HTERT RPE-1 (cell line): ENCODE measurements around the gene ABCC4.

Source experiments
- in situ Hi-C: fragments of 300-500 bp; cut with MboI; formaldehyde crosslinking; loops from 4 replicates; pipeline ENCODE4 v1.14.3; 2020; ENCODE audit warnings: low sequenced_read_pairs

ABCC4 gene

GRCh38 chr13:95007322-95007721 lies 293.9 kb downstream of the ABCC4 start:
- in situ Hi-C loops: no loop called here

- in situ Hi-C loops: no loop called here
These were observed 296.0 kb downstream of the ABCC4 start for GRCh38 chr13:95005300-95005699.

GRCh38 chr13:95003019-95003813 lies 298.0 kb downstream of the ABCC4 start:
- in situ Hi-C loops: no loop called here

GRCh38 chr13:95002126-95002525 lies 299.1 kb downstream of the ABCC4 start:
- in situ Hi-C loops: no loop called here

GRCh38 chr13:94999871-95000270 lies 301.4 kb downstream of the ABCC4 start:
- in situ Hi-C loops: no loop called here

GRCh38 chr13:94997126-94997525 lies 304.1 kb downstream of the ABCC4 start:
- in situ Hi-C loops: no loop called here

GRCh38 chr13:94996445-94996844 lies 304.8 kb downstream of the ABCC4 start:
- in situ Hi-C loops: no loop called here

GRCh38 chr13:94994506-94994905 lies 306.7 kb downstream of the ABCC4 start:
- in situ Hi-C loops: no loop called here

- in situ Hi-C loops: no loop called here
These were observed 307.6 kb downstream of the ABCC4 start for GRCh38 chr13:94993616-94994015.

- in situ Hi-C loops: no loop called here
These were observed 309.0 kb downstream of the ABCC4 start for GRCh38 chr13:94992036-94992960.

GRCh38 chr13:94988654-94989053 lies 312.6 kb downstream of the ABCC4 start:
- in situ Hi-C loops: no loop called here

GRCh38 chr13:94987869-94988268 lies 313.4 kb downstream of the ABCC4 start:
- in situ Hi-C loops: no loop called here

GRCh38 chr13:94987081-94987480 lies 314.2 kb downstream of the ABCC4 start:
- in situ Hi-C loops: no loop called here

GRCh38 chr13:94984958-94985357 lies 316.3 kb downstream of the ABCC4 start:
- in situ Hi-C loops: no loop called here

- in situ Hi-C loops: no loop called here
These were observed 322.7 kb downstream of the ABCC4 start for GRCh38 chr13:94978516-94978915.

- in situ Hi-C loops: no loop called here
These were observed 327.0 kb downstream of the ABCC4 start for GRCh38 chr13:94974015-94974951.

GRCh38 chr13:94972262-94972661 lies 329.0 kb downstream of the ABCC4 start:
- in situ Hi-C loops: no loop called here
